ENCODE results near the gene SORCS2. TPM values are rescaled to one million over a fixed set of nuclear protein-coding genes. Genes with fewer than 3 reads are reported as not detected.
A peak's percentile ranks its signal among the peaks of the same experiment; 100 is the strongest.

The SORCS2 gene
- total RNA-seq, 3 donors from 2014 or later = 0.66 to 1.3 (median 0.80) TPM

GRCh38 chr4:7332216-7333023, 140.1 kb downstream of the SORCS2 start:
- TF ChIP-seq CTCF (IDR thresholded peaks at IDR 0.05) (no peak), POLR2A (IDR thresholded peaks at IDR 0.05) (no peak), POLR2AphosphoS5 (IDR thresholded peaks at IDR 0.05) (no peak)
- Histone ChIP-seq H3K36me3 (no peaks in the 10 kb centered on the region), H3K27me3 (no peaks in the 10 kb centered on the region), H3K4me1 (no peaks in the 10 kb centered on the region), H3K9me3 (no peaks in the 10 kb centered on the region), H3K4me3 (no peak overlapping the region), H3K27ac (no peak overlapping the region)
- intact Hi-C loops (cut with DNase I; ENCODE audit: low total_unique reads) = no loop called here
- peak in 1 of 2 donors; percentile 46 for DNase-seq (ENCODE audit: low spot score in 2 of 2)

DNA sequence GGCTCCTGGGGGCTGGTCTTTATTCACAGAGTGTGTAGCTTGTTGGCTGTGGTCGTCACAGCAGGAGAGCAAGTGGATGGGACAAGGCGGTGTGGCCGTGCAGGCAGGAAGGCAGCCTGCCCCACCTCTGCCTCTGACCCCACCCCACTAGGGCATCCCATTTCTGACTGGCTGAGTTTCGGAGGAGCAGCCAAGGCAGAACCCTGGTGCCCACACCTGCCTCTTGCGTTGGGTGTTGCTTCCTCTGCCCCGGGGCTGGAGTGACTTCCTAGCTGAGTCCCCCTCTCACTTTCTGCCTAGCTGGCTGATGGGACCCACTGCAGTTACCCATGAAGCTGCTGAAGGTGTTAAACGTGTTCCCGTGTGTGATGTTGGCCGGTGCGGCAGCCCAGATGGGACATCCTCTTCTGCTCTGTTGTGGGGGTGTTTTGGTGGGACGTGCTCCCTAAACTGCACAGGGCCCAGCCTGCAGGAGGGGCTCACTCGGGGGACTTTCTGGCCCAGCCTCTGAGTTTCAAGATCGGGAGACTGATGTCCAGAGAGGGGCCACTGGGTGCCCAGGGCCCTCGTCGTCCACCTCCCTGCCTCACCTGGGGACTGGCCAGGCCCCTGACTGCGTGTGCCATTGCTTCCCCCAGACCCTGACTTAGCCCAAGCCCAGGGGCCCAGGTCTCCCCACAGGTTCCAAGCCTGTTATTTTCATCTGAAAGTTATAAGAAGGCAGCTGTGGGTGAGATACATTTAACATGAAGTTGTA, 140.9 kb downstream of the SORCS2 start:
- H3K36me3 ChIP-seq = no peaks in the 10 kb centered on the region
- no peak overlapping the region for H3K27ac ChIP-seq
- H3K27me3 ChIP-seq = no peaks in the 10 kb centered on the region
- no peak for DNase-seq (ENCODE audit: low spot score in 2 of 2)
- H3K4me1 ChIP-seq = no peaks in the 10 kb centered on the region
- intact Hi-C loops (cut with DNase I; ENCODE audit: low total_unique reads) = no loop called here
- TF ChIP-seq CTCF (IDR thresholded peaks at IDR 0.05) (no peak), POLR2AphosphoS5 (IDR thresholded peaks at IDR 0.05) (no peak), POLR2A (IDR thresholded peaks at IDR 0.05) (no peak)
- no peak overlapping the region for H3K4me3 ChIP-seq
- no peaks in the 10 kb centered on the region for H3K9me3 ChIP-seq

DNA sequence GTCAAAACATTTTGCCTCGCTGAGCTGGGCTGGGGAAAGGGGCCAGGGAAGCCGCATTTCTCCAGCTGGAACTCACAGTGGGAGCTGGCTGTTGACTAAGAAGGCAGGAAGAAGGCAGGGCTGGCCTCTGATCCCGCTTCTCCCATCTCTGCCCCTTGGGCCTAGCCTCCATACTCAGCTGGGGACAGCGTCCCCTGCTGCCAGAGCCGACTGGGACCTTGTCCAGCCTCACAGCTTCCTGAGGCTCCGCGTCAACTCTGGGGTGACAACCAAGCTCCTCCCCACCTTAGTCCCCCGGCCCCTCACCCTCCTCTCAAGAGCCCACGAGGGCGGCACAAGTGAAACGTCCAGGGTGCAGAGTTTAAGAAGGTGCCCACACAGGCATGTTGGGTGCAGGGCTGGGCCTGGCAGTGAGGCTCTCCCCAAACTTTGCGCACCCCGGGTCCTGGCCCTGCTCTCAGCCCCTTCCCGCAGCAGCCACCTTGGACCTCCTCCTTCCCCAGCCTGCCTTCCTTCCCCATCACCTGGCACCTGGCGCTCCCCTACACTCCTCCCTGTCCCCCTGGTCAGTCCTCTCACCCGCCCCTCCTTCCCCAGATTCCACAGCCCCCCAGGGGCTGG, 141.6 kb downstream of the SORCS2 start:
- Histone ChIP-seq H3K9me3 (peaks cover 0 to under 1% of the 10 kb centered on the region in 2 donors), H3K4me3 (no peak overlapping the region), H3K4me1 (no peaks in the 10 kb centered on the region), H3K36me3 (no peaks in the 10 kb centered on the region), H3K27ac (no peak overlapping the region), H3K27me3 (no peaks in the 10 kb centered on the region)
- TF ChIP-seq POLR2AphosphoS5 (IDR thresholded peaks at IDR 0.05) = no peak
- no peak for TF ChIP-seq POLR2A (IDR thresholded peaks at IDR 0.05)
- TF ChIP-seq CTCF (IDR thresholded peaks at IDR 0.05) = no peak
- DNase-seq (ENCODE audit: low spot score in 2 of 2) = no peak
- intact Hi-C loops (cut with DNase I; ENCODE audit: low total_unique reads) = no loop called here

DNA sequence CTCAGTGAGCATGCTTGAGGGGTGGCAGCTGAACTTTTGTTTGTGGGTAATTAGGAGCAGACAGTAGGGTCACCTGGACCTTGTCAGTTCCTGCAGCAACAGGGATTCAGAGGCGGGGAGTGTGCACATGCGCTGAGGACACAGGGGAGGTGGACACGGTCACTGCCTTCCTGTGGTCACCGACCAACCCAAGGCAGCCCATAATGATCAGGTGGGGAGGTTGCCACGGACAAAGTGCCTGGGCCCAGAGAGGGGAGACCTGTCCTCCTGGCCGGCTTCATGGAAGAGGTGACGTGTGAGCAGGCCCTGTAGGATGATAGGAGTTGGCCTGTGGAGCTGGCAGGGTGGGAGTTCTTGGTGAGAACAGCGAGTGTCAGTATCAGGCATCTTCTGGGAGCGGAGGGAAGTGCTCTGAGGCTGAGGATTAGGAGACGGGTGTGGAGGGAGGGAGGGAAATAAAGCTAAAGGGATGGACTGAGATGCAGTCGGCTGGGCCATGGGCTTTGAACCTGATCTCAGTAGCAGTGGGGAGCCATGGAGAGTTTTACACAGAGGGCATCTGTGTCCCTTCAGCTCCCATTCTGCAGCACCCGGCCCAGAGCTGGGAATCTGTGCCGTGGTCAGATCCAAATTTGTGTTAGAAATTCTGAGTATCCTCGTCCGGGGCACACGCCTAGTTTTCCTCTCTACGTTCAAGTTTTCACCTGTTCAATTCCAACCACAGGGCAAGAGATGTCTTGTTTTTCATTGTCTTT, 142.4 kb downstream of the SORCS2 start:
- TF ChIP-seq POLR2A (IDR thresholded peaks at IDR 0.05) (no peak), POLR2AphosphoS5 (IDR thresholded peaks at IDR 0.05) (no peak), CTCF (IDR thresholded peaks at IDR 0.05) (no peak)
- intact Hi-C loops (cut with DNase I; ENCODE audit: low total_unique reads) = no loop called here
- Histone ChIP-seq H3K9me3 (peaks cover 0 to 2% of the 10 kb centered on the region in 2 donors), H3K4me3 (no peak overlapping the region), H3K36me3 (no peaks in the 10 kb centered on the region), H3K27ac (peak overlapping the region; percentile 9 to 57), H3K27me3 (no peaks in the 10 kb centered on the region), H3K4me1 (no peaks in the 10 kb centered on the region)
- DNase-seq (ENCODE audit: low spot score in 2 of 2) = no peak

Measured in breast epithelium (tissue), 4 donors.